Pancreas (tissue), 10 donors: ENCODE results near the gene SKA2. TPM values are rescaled to one million over a fixed set of nuclear protein-coding genes. Genes with fewer than 3 reads are reported as not detected.

Experiments
- ATAC-seq, 4 donors: fragments of 200-7000 bp; cut with Tn5 transposase; one replicate each; pipeline versions ENCODE4 v1.8.0 to v1.9.1; 2020; ENCODE audit warnings: mild to moderate bottlenecking in 4 of 4, moderate library complexity in 4 of 4
- DNase-seq, 6 donors: peaks; one replicate each; pipeline ENCODE4 v3.0.0-alpha.2; 2020
- FAIRE-seq: peaks from 2 replicates; lab custom pipeline; 2012; peaks lifted over from hg19 to GRCh38; lab: Jason Lieb, UNC
- H3K27ac ChIP-seq, 4 donors: fragments of 200-600 bp; sonication (generic); 1 replicate in 3 of 4; 2 replicates in 1 of 4; pipeline versions ENCODE4 v1.5.0 to v1.8.0; 2020
- H3K27me3 ChIP-seq, 4 donors: fragments of 200-600 bp; one replicate each; pipeline ENCODE4 v1.8.0; 2021
- H3K36me3 ChIP-seq, 3 donors: fragments of 200-600 bp; sonication (generic) in 1 of 3; one replicate each; pipeline versions ENCODE4 v1.5.0 to v1.8.0; 2020 to 2021
- H3K4me1 ChIP-seq, 3 donors: fragments of 200-600 bp; one replicate each; pipeline ENCODE4 v1.8.0; 2021
- H3K4me3 ChIP-seq, 4 donors: fragments of 200-600 bp; sonication (generic) in 2 of 4; one replicate each; pipeline versions ENCODE4 v1.5.0 to v1.8.0; 2020 to 2021
- H3K9me3 ChIP-seq, 4 donors: fragments of 200-600 bp; one replicate each; pipeline ENCODE4 v1.8.0; 2021
- WGBS, 2 donors: extraction: QIAGEN DNeasy Blood & Tissue Kit; methylation state at CpG; one replicate each; pipeline ENCODE4 v1.1.7; 2013; 5-methylcytosine and 5-hydroxymethylcytosine counted together
- intact Hi-C, 3 donors: fragments of 100-400 bp; cut with DNase I; formaldehyde crosslinking; loops; one replicate each; pipeline versions ENCODE4 v1.11.1 to v1.14.2; 2022
- polyA plus RNA-seq, 2 donors: library from polyadenylated mRNA; stranded (reverse); fragments of 200-250 nt; gene quantifications; one replicate each; pipeline ENCODE4 v1.2.3, GENCODE V29; 2013
- total RNA-seq, 6 donors: library from RNA; stranded (reverse); fragmentation: NEBNext Ultra II Directional in 4 of 6; extraction: Animal tissue kit (Norgen Biotek cat#: 25700) in 4 of 6; gene quantifications; one replicate each; pipeline versions ENCODE4 v1.2.1 to v1.2.4, GENCODE V29; 2021 to 2023
- TF ChIP-seq, protein P1 (sequence below), 4 donors: fragments of 200-600 bp; sonication (generic) in 3 of 4; IDR thresholded peaks; one replicate each; pipeline versions ENCODE4 v1.5.0 to v1.8.0; 2021; ENCODE audit warnings: antibody characterized with exemption in 4 of 4
- donor health status: healthy with polysubstance abuse.
- donor health status: DM: no; HTN: no; CAD: no; lungs with moderate emphysema.
- donor health status: DM: no; HTN: no; CAD: no.
- donor health status: control.
- donor health status: control.
- donor health status: Bipolar disorder and iron deficiency.
- donor health status: DM: yes; HTN: yes; CAD: no.
- donor health status: DM: no; HTN: no; CAD: no.
- donor health status: DM: no; HTN: no; CAD: no.
- donor health status: DM: yes; HTN: yes; CAD: no.

SKA2 gene
- total and polyA plus RNA-seq, 8 donors: 7.6 to 19.5 (median 12.4) TPM

DNA sequence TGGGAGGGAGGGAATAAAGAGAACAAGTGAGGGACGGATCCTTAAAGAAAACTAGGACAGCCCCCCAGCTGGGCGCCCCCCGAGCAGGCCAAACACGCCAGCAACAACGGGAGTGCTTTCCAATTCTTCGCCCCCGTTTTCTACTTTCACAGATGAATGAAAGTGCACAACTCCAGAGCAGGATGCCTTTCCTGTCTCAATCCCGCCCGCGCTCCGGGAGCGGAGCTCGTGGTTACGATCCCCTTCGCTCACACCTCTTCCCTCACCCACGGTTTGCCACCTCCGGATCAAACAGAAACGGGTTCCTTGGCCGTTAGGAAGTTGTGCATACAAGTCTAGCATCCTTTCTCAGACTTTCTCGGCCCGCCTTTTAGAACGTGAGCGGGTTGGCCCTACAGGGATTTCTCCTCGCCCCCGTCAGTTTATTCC lies 680 bp downstream of the SKA2 start:
- ATAC-seq (peak; percentile 1 to 27 (median 6)), FAIRE-seq (no peak), DNase-seq (peak; percentile 15 to 68 (median 40))
- 0 to 1% methylated on average over 25 of the region's 25 CpGs for WGBS, 2 donors
- intact Hi-C loops: no loop called here
- Histone ChIP-seq H3K9me3 (no peaks in the 10 kb centered on the region), H3K36me3 (no peaks in the 10 kb centered on the region), H3K27me3 (no peaks in the 10 kb centered on the region), H3K27ac (peak overlapping the region; percentile 60 to 76 (median 66)), H3K4me1 (peaks cover 0 to 9% (median 7%) of the 10 kb centered on the region in 3 donors), H3K4me3 (peak overlapping the region; percentile 52 to 62 (median 55))
- TF ChIP-seq, protein P1, sequence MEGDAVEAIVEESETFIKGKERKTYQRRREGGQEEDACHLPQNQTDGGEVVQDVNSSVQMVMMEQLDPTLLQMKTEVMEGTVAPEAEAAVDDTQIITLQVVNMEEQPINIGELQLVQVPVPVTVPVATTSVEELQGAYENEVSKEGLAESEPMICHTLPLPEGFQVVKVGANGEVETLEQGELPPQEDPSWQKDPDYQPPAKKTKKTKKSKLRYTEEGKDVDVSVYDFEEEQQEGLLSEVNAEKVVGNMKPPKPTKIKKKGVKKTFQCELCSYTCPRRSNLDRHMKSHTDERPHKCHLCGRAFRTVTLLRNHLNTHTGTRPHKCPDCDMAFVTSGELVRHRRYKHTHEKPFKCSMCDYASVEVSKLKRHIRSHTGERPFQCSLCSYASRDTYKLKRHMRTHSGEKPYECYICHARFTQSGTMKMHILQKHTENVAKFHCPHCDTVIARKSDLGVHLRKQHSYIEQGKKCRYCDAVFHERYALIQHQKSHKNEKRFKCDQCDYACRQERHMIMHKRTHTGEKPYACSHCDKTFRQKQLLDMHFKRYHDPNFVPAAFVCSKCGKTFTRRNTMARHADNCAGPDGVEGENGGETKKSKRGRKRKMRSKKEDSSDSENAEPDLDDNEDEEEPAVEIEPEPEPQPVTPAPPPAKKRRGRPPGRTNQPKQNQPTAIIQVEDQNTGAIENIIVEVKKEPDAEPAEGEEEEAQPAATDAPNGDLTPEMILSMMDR (IDR thresholded peaks at IDR 0.05): no peak

DNA sequence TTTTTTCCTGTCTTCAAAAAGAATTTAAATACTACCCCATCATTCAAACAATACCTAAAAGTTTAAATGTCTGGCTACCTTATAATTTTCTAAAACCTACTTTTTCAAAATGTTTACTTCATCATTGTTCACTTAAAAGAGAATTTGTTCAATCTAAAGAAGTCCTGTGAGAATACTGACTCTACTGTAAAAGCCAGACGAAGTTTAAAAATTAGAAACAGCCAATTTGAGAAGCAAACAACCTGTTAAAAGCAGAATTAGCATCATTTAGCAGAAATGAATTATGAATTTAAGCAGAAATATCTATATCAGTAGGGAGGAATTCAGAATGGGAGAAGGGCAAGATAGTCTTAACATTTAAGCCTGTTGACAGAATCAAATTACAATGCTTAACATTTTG lies 2.1 kb downstream of the SKA2 start:
- Histone ChIP-seq H3K4me3 (no peak overlapping the region), H3K27ac (no peak overlapping the region), H3K27me3 (no peaks in the 10 kb centered on the region), H3K4me1 (peaks cover 0 to 9% (median 7%) of the 10 kb centered on the region in 3 donors), H3K36me3 (no peaks in the 10 kb centered on the region), H3K9me3 (no peaks in the 10 kb centered on the region)
- DNase-seq (no peak), FAIRE-seq (no peak), ATAC-seq (no peak)
- WGBS, 2 donors: 75 to 78% methylated on average over 1 of the region's 1 CpG
- intact Hi-C loops: no loop called here
- TF ChIP-seq, protein P1 (IDR thresholded peaks at IDR 0.05): no peak

DNA sequence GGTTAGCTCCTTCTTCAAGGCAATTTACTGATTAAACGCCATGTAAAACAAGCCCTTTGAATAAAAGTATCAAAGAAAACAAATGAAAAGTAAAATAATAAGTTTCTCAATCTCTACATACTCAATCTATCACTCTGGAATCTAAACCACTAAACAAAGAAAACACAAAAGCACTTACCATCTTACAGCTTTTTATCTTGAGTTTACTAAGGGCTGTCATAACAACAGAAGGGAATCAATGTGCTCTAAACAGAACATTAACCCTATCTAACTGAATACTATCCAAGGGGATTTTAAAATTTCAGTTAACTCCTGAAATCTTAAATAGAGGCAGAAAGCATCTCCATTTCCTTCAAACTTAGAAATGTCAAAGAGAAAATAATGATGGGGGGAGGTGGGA lies 3.4 kb downstream of the SKA2 start:
- DNase-seq (no peak), FAIRE-seq (no peak), ATAC-seq (no peak)
- Histone ChIP-seq H3K4me3 (no peak overlapping the region), H3K36me3 (no peaks in the 10 kb centered on the region), H3K27me3 (no peaks in the 10 kb centered on the region), H3K4me1 (peaks cover 0 to 9% (median 7%) of the 10 kb centered on the region in 3 donors), H3K27ac (no peak overlapping the region), H3K9me3 (no peaks in the 10 kb centered on the region)
- intact Hi-C loops: no loop called here
- TF ChIP-seq, protein P1 (IDR thresholded peaks at IDR 0.05): no peak
- WGBS, 2 donors: 73 to 74% methylated on average over 1 of the region's 1 CpG

DNA sequence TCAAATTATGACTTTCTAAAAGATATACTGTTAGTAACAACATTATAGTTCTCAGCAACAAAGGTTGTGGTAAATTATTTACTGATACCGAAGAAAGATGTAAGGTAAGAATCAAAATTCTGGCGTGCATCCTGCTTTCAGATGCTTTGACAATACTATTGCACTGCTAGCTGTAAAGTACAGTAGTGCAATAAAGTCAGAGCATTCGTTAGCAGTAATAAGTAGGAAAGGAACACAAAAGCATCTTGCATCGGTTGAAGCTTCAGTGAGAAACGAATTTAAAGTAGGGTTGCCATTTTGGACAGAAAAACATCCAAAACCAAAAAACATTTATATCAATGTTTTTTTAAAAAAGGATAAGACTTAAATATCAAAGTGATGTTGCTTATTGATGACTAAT lies 4.0 kb downstream of the SKA2 start:
- H3K4me3 ChIP-seq: no peak overlapping the region
- 78 to 82% methylated on average over 5 of the region's 5 CpGs for WGBS, 2 donors
- ATAC-seq (no peak), DNase-seq (no peak), FAIRE-seq (no peak)
- H3K9me3 ChIP-seq: no peaks in the 10 kb centered on the region
- H3K27me3 ChIP-seq: no peaks in the 10 kb centered on the region
- intact Hi-C loops: no loop called here
- no peaks in the 10 kb centered on the region for H3K36me3 ChIP-seq
- peaks cover 0 to 9% (median 7%) of the 10 kb centered on the region in 3 donors for H3K4me1 ChIP-seq
- no peak overlapping the region for H3K27ac ChIP-seq
- TF ChIP-seq, protein P1 (IDR thresholded peaks at IDR 0.05): no peak

DNA sequence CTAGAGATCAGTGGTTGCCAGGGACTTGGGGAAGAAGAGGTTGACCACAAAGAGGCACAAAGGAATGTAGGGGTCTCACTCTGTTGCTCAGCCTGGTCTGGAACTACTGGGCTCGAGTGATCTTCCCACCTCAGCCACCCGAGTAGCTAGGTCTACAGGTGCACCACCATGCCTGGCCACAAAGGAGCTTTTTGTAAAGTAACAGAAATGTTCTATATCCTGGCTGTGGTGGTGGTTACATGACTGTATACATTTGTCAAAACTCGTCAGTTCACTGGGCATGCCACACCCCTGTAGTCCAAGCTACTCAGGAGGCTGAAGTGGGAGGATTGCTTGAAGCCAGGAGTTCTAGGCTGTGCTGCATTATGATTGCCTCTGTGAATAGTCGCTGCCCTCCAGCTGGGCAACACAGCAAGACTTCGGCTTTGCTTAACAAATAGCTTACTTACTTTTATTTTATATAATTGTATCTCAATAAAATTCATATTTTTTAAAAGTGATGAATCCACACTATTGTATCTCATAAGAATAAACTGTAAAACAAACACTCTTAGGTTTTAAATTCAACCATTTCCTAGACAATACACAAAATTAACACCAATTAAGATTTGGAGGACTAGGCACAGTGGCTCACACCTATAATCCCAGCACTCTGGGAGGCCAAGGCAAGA lies 5.0 kb downstream of the SKA2 start:
- no peaks in the 10 kb centered on the region for H3K36me3 ChIP-seq
- DNase-seq: no peak
- H3K27ac ChIP-seq: no peak overlapping the region
- no peaks in the 10 kb centered on the region for H3K27me3 ChIP-seq
- WGBS, 2 donors: 92 to 97% methylated on average over 5 of the region's 5 CpGs
- ATAC-seq: no peak
- H3K4me1 ChIP-seq: peaks cover 0 to 9% (median 7%) of the 10 kb centered on the region in 3 donors
- no peak for FAIRE-seq
- H3K4me3 ChIP-seq: no peak overlapping the region
- intact Hi-C loops: no loop called here
- H3K9me3 ChIP-seq: no peaks in the 10 kb centered on the region
- TF ChIP-seq, protein P1 (IDR thresholded peaks at IDR 0.05): no peak
